Measurements from ENCODE around the gene CHD3. TPM values are rescaled to one million over a fixed set of nuclear protein-coding genes. Genes with fewer than 3 reads are reported as not detected.
A peak's percentile ranks its signal among the peaks of the same experiment; 100 is the strongest.

Gene CHD3
- total RNA-seq, 1 donor from 2014 or later: 12.8 TPM

GRCh38 chr17:7961421-7961820 lies 72.8 kb downstream of the CHD3 start:
- Histone ChIP-seq H3K9me3 (ENCODE audit: low read depth) (no peaks in the 10 kb centered on the region), H3K4me2 (no peak overlapping the region), H3K9ac (no peak overlapping the region), H3K27ac (no peak overlapping the region), H3K4me3 (no peak overlapping the region), H3K79me2 (ENCODE audit: low read depth) (no peaks in the 10 kb centered on the region), H3K36me3 (no peaks in the 10 kb centered on the region), H3F3A (ENCODE audit: low read depth) (no peaks in the 10 kb centered on the region), H3K4me1 (no peaks in the 10 kb centered on the region), H3K27me3 (no peaks in the 10 kb centered on the region), H4K20me1 (ENCODE audit: low read depth) (no peaks in the 10 kb centered on the region), H2AFZ (replicated peaks) (no peak overlapping the region)
- Mint-ChIP-seq H3K4me3 (no peak overlapping the region), H3K36me3 (no peaks in the 10 kb centered on the region), H3K9me3 (no peaks in the 10 kb centered on the region), H3K27me3 (ENCODE audit: insufficient read depth, low read depth) (peaks cover 2% of the 10 kb centered on the region), H3K27ac (no peak overlapping the region), H3K4me1 (no peaks in the 10 kb centered on the region)
- TF ChIP-seq EZH2 (IDR thresholded peaks at IDR 0.05): no peak
- TF ChIP-seq EZH2phosphoT487 (IDR thresholded peaks at IDR 0.05): no peak
- TF ChIP-seq, protein P1, sequence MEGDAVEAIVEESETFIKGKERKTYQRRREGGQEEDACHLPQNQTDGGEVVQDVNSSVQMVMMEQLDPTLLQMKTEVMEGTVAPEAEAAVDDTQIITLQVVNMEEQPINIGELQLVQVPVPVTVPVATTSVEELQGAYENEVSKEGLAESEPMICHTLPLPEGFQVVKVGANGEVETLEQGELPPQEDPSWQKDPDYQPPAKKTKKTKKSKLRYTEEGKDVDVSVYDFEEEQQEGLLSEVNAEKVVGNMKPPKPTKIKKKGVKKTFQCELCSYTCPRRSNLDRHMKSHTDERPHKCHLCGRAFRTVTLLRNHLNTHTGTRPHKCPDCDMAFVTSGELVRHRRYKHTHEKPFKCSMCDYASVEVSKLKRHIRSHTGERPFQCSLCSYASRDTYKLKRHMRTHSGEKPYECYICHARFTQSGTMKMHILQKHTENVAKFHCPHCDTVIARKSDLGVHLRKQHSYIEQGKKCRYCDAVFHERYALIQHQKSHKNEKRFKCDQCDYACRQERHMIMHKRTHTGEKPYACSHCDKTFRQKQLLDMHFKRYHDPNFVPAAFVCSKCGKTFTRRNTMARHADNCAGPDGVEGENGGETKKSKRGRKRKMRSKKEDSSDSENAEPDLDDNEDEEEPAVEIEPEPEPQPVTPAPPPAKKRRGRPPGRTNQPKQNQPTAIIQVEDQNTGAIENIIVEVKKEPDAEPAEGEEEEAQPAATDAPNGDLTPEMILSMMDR (IDR thresholded peaks at IDR 0.05): no peak
- DNase-seq (ENCODE audit: low spot score): no peak

Small RNAs within 50 kb of the gene (small RNA-seq; reads per million reads assigned to genes)
- gene SCARNA21: 32.5 reads per million, percentile 97 among the genes with 10 or more reads in this experiment

Other genes with a start within 250 kb of the CHD3 start
- 0.37 and 1.4 TPM in 2 replicates for gene ATP1B2, start 237.9 kb upstream of the CHD3 start, total RNA-seq (ENCODE audit: low replicate concordance)
- 54.9 and 69.7 TPM in 2 replicates for gene TP53, start 201.3 kb upstream of the CHD3 start, total RNA-seq (ENCODE audit: low replicate concordance)
- 12.6 and 22.8 TPM in 2 replicates for gene WRAP53, start 200.3 kb upstream of the CHD3 start, total RNA-seq (ENCODE audit: low replicate concordance)
- 5.8 and 17.7 TPM in 2 replicates for gene EFNB3, start 183.6 kb upstream of the CHD3 start, total RNA-seq (ENCODE audit: low replicate concordance)
- 0.09 and 0.28 TPM in 2 replicates for gene DNAH2, start 171.0 kb upstream of the CHD3 start, total RNA-seq (ENCODE audit: low replicate concordance)
- 6.8 and 12.3 TPM in 2 replicates for gene KDM6B, start 54.6 kb upstream of the CHD3 start, total RNA-seq (ENCODE audit: low replicate concordance)
- gene TMEM88, start 33.7 kb upstream of the CHD3 start, total RNA-seq (ENCODE audit: low replicate concordance): 13.8 and 53.7 TPM in 2 replicates
- gene NAA38, start 31.2 kb upstream of the CHD3 start, total RNA-seq (ENCODE audit: low replicate concordance): 8.6 and 27.4 TPM in 2 replicates
- gene CYB5D1, start 30.8 kb upstream of the CHD3 start, total RNA-seq (ENCODE audit: low replicate concordance): 11.5 and 12.9 TPM in 2 replicates
- gene RNF227, start 27.5 kb downstream of the CHD3 start, total RNA-seq (ENCODE audit: low replicate concordance): 4.0 and 4.8 TPM in 2 replicates
- 1.0 and 2.7 TPM in 2 replicates for gene KCNAB3, start 41.1 kb downstream of the CHD3 start, total RNA-seq (ENCODE audit: low replicate concordance)
- 9.8 and 30.9 TPM in 2 replicates for gene TRAPPC1, start 43.2 kb downstream of the CHD3 start, total RNA-seq (ENCODE audit: low replicate concordance)
- 21.2 and 48.8 TPM in 2 replicates for gene CNTROB, start 43.4 kb downstream of the CHD3 start, total RNA-seq (ENCODE audit: low replicate concordance)
- 0.37 TPM in 1 of 2 replicates, not detected in the other for gene GUCY2D, start 113.8 kb downstream of the CHD3 start, total RNA-seq (ENCODE audit: low replicate concordance)
- gene ALOX15B, start 150.3 kb downstream of the CHD3 start, total RNA-seq (ENCODE audit: low replicate concordance): 0.06 TPM in 1 of 2 replicates, not detected in the other
- gene ALOX12B, start 198.9 kb downstream of the CHD3 start, total RNA-seq (ENCODE audit: low replicate concordance): 0.28 TPM in 1 of 2 replicates, not detected in the other
- not detected in 2 replicates for gene ALOXE3, start 229.7 kb downstream of the CHD3 start, total RNA-seq (ENCODE audit: low replicate concordance)
- 2.0 TPM in 1 of 2 replicates, not detected in the other for gene HES7, start 235.3 kb downstream of the CHD3 start, total RNA-seq (ENCODE audit: low replicate concordance)